Smooth muscle cell of the pulmonary artery (primary cell): ENCODE results near the gene MACROD2. TPM values are rescaled to one million over a fixed set of nuclear protein-coding genes. Genes with fewer than 3 reads are reported as not detected.

ENCODE experiments used
- total RNA-seq: library from RNA; depleted of rRNA; stranded (reverse); fragments of >200 nt; gene quantifications from 2 replicates; pipeline ENCODE4 v1.2.3, GENCODE V29; 2014

The MACROD2 gene
- 0.40 and 0.85 TPM in 2 replicates for total RNA-seq

GRCh38 chr20:13995086-13995665 lies at the start of gene MACROD2:
Gene MACROD2, plus strand, starts transcription at chr20:13995516.

GRCh38 chr20:13990465-13990864 lies 4.9 kb upstream of the MACROD2 start, which contains the start of gene SEL1L2:
Gene SEL1L2, minus strand, starts transcription at chr20:13990614. Its CDS starts 80 bp downstream, at chr20:13990534.

GRCh38 chr20:14337400-14338171 lies 342.3 kb downstream of the MACROD2 start, which contains the start of gene FLRT3:
Gene FLRT3, minus strand, starts transcription at chr20:14337612. Its CDS starts 10,106 bp downstream, at chr20:14327506.

Other genes with a start within 250 kb of the MACROD2 start
- 9.8 and 10.7 TPM in 2 replicates for gene ESF1, start 210.6 kb upstream of the MACROD2 start, total RNA-seq
- 7.9 and 8.5 TPM in 2 replicates for gene NDUFAF5, start 210.5 kb upstream of the MACROD2 start, total RNA-seq
- not detected in 2 replicates for gene SEL1L2, start 4.9 kb upstream of the MACROD2 start, total RNA-seq